GM21717 (cell line): ENCODE results near the gene MYL6.
A peak's percentile ranks its signal among the peaks of the same experiment; 100 is the strongest.

Experiments used
- ATAC-seq: cut with Tn5 transposase; IDR thresholded peaks from one replicate; pipeline ENCODE4 v1.9.1; 2021; ENCODE audit warnings: mild to moderate bottlenecking, moderate library complexity; ENCODE audit not compliant: unreplicated experiment

MYL6 gene

DNA sequence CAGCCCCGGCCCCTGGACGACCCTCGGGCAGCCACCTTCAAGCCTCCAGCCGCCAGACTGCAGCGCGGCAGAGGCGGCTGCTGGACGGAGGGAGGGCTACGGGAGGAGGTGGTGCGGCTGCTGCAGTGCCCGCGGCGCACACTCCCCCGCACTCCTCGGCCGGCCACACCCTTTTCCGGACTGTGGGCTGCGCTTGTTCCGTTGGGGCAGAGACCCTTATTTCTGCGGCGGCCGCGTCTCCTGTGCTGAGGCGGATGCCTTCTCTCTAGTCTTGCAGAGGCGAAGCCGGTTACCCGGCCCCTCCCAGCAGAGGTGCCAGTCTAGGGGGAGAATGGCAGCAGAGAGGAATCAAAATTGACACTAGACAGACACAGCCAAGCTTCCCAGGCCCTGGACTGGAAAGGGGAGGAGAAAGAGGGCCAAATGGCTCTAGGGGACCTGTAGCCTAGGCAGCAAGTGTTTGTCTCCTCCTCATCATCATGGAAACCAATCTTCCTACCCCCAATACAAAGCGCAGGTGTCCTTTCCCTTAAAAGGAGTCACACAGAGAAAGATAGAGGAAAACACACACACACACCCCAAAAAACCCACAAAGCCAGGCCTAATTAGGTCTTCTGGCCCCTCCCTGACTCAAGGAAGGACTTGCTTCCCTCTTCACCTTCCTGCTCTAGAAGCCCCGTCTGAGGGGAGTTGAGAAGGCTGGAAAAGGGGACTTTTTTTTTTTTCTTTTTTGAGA is 28.8 kb upstream of the MYL6 start:
- ATAC-seq, result peak; percentile 30

DNA sequence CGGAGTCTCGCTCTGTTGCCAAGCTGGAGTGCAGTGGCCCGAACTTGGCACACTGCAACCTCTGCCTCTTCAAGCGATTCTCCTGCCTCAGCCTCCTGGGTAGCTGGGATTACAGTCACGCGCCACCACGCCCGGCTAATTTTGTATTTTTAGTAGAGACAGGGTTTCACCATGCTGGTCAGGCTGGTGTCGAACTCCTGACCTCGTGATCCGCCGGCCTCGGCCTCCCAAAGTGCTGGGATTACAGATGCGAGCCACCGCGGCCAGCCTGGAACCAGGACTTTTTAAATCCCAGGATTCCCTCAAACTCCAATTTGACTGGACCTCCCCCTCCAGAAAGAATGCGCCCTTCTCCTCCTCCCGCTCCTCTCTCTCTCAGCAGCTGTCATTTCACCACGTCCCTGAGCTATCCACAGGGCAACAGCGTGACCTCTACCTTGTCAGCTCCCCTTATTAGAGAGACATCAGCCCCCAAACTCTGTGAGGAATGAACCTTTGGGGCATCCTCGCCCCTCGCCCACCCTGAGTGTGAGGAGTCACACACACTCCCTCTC is 28.1 kb upstream of the MYL6 start:
- ATAC-seq, result no peak

- no peak for ATAC-seq
Observed at GRCh38 chr12:56130876-56131275, 27.3 kb upstream of the MYL6 start.

GRCh38 chr12:56134897-56135296 is 23.3 kb upstream of the MYL6 start:
- ATAC-seq, result no peak

GRCh38 chr12:56137853-56138571 is 20.1 kb upstream of the MYL6 start:
- no peak for ATAC-seq

GRCh38 chr12:56141946-56142784 is 16.0 kb upstream of the MYL6 start:
- ATAC-seq, result no peak

DNA sequence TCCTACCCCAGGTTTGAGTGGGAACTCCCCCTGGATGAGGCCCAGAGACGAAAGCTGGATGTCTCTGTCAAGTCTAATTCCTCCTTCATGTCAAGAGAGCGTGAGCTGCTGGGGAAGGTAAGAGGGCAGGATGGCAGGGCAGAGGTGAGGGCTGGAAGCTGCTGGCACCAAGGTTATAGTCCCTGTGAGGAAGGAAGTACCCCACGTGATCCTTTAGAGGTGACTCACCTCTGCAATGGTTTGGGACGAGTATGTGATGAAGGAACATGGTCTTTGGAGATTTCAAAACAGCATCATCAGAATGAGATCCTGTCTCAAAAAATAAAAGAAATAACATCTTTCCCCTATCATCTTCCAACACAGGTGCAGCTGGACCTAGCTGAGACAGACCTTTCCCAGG is 14.9 kb upstream of the MYL6 start:
- ATAC-seq, result no peak

DNA sequence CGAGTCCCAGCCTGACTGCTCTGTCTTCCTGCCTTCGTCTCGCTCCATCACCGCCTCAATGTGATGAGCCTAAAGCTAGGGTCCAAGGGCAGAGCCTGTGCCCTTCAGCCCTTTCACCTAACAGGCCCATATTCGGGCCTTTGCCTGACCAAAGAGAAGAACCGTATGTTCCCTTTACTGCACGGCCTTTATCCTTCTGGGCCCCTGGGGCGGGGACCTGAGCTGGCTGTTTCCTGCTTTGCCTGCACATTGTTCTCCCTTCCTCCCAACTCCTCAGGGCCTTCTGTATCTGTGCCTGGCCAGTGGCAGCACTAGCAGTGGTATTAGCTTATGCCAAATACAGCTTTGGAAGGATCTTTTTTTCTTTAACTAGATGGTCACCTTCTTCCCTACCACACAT is 14.3 kb upstream of the MYL6 start:
- no peak for ATAC-seq

DNA sequence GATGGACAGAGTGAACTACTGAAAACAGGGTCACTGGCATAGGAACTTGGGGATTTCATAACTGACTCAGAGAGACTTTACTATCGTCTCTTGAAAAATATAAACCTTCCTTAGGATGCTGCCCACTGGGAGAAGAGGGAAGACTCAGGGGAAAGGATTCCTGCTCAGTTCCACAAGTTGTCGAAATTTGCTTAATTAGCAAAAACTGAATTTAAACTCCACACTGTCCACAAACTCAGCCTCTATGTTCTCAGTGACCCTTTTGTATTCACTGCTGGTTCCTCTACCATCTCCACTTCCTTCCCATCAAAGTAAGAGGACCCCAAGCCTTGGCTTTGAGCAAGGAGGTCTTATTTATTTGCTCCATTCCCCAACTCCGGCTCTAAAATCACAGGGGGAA is 12.9 kb upstream of the MYL6 start:
- ATAC-seq, result no peak

- no peak for ATAC-seq
Observed at GRCh38 chr12:56146492-56147460, 11.4 kb upstream of the MYL6 start.

GRCh38 chr12:56150563-56150962 is 7.6 kb upstream of the MYL6 start:
- ATAC-seq, result no peak

DNA sequence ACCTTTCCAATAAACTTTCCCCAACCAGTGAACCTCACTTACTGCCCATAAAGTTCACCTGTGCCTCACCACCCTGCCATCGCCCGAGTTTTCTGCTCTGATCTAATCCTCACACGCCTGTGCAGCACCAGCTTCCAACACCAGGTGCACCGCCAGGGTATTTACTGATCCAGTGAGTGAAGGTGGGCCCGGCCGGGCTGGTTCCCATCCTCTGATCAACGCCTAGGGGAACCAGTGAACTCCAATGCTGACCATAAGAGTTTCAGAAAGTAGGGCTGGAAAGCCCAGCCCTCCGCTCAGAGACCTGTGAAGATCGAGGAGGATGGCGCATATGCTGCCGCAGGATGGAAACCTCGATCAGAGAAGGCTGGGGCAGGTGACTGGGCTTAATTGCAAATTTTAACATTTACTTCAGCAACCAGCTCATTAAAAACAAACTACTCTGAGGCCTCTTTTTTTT is 6.5 kb upstream of the MYL6 start:
- ATAC-seq, result peak; percentile 42

GRCh38 chr12:56152132-56152755 is 5.9 kb upstream of the MYL6 start, which contains the start of gene MYL6B:
Gene MYL6B (plus strand): TSS chr12:56152587. CDS start chr12:56153919, 1,332 bp downstream.
- ATAC-seq, result peak; percentile 79

- ATAC-seq, result no peak
Observed at GRCh38 chr12:56152756-56153677, 5.1 kb upstream of the MYL6 start.

DNA sequence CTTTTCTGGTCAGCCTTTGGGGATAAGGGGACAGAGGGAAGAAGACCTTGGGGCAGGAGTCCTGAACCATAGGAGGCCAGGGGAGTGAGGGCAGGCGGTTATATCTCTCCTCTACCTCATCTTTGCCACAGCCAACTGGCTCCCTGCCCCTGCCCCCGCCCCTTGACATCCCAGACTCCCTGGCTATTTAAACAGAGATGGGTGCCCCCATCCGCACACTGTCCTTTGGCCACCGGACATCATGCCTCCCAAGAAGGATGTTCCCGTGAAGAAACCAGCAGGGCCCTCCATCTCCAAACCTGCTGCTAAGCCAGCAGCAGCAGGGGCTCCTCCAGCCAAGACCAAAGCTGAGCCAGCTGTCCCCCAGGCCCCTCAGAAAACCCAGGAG is 4.5 kb upstream of the MYL6 start:
- ATAC-seq, result no peak

DNA sequence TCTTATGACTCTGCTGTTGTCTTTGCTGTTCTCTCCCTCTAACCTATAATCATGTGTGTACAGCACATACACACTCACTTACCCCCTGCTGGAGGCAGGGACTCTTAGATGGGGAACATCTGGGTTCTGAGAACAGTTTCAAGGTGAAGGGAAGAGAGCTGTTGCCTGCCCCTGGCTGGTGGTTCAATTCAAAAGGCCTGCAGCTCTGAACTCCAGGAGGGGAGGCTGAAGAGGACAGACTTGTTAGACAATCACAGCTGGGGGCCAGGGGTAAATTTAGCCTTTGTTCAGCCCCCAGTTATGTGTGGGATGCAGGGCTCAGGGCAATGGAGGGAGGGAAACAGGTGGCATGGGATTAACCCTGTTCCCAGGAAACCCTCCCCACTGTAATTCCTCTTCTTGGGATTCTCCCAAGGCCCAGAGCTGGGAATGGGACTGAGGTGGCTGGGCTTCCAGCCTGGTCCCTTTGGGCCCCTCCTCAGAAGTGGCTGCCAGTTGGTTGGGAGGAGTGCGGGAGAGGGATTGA is 3.9 kb upstream of the MYL6 start:
- ATAC-seq, result no peak

DNA sequence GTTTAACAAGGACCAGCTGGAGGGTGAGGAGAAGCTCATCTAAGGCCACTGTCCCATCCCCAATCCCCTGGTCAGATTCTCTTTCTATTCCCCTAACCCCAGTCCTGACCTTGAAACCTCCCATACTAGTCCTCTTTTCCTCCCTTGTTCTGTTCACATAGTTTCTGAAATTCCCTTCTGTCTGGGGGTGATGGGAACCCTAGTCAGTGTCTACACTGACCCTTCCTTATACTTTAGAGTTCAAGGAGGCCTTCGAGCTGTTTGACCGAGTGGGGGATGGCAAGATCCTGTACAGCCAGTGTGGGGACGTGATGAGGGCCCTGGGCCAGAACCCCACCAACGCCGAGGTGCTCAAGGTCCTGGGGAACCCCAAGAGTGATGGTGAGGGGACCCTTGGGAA is 3.3 kb upstream of the MYL6 start:
- no peak for ATAC-seq

- no peak for ATAC-seq
Observed at GRCh38 chr12:56155256-56155845, 2.8 kb upstream of the MYL6 start.
